SJCRH30 (cell line): Measurements from ENCODE around the gene ATP9B. TPM values are rescaled to one million over a fixed set of nuclear protein-coding genes. Genes with fewer than 3 reads are reported as not detected.

Experiments used
- DNase-seq, 2 experiments: peaks; one replicate each; pipeline ENCODE4 v3.0.0-alpha.2; 2015 to 2020
- H3K27ac ChIP-seq: fragments of 250-450 bp; sonication (Bioruptor Pico); 2 replicates; pipeline ENCODE4 v1.5.1; 2020; ENCODE audit warnings: mild to moderate bottlenecking, moderate library complexity
- H3K27me3 ChIP-seq: fragments of 250-450 bp; sonication (Bioruptor Pico); 2 replicates; pipeline ENCODE4 v1.5.1; 2020; ENCODE audit warnings: mild to moderate bottlenecking, moderate library complexity
- H3K36me3 ChIP-seq: fragments of 250-450 bp; sonication (Bioruptor Pico); 2 replicates; pipeline ENCODE4 v1.5.1; 2020; ENCODE audit warnings: mild to moderate bottlenecking, moderate library complexity
- H3K4me1 ChIP-seq: fragments of 250-450 bp; sonication (Bioruptor Pico); 2 replicates; pipeline ENCODE4 v1.5.1; 2020; ENCODE audit warnings: mild to moderate bottlenecking, moderate library complexity
- H3K4me3 ChIP-seq: fragments of 250-450 bp; sonication (Bioruptor Pico); 2 replicates; pipeline ENCODE4 v1.5.1; 2020; ENCODE audit warnings: mild to moderate bottlenecking, moderate library complexity
- H3K9me3 ChIP-seq: fragments of 250-450 bp; sonication (Bioruptor Pico); replicated peaks from 2 replicates; pipeline ENCODE4 v1.5.1; 2020; ENCODE audit warnings: mild to moderate bottlenecking, moderate library complexity
- total RNA-seq: library from RNA; depleted of rRNA; stranded (reverse); fragments of >200 nt; shearing (Covaris generic); gene quantifications from 2 replicates; pipeline ENCODE4 v1.2.3, GENCODE V29; 2014

Gene ATP9B
- total RNA-seq, 1 experiment from 2014 or later = 10.0 TPM

DNA sequence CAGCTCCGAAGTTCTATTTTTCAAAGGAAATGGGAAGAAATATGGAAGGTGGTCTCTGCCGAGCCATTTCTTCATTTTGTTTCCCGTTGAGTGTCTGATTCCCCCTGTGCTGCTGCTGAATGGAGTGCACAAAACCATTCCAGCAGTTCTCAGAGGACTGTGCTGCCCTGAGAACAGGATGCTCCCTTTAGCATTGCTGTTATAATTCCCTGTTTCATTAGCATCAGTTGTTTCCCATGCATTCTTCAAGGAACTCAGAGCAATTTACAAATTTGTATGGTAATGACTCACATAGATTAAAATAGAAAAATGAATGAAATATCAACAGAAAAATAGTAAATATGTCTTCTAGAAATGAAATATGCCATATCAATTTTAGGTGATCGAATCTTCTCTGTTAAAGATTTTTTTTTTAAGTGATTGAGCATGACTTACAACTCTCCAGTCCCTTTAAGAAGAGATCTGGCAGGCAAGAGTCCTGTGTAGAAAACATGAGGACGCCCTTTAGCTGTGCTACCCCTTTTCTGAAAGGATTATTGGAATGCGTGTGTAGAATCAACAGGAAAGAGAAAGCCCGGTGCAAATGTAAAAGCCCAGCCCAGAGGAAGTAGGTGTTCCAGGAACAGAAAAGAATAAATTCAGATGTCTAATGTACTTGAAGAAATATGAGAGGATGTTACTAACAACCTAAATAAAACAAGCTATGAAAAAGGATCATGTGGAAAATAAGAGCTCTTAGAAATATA lies 118.5 kb downstream of the ATP9B start:
- DNase-seq = no peak
- Histone ChIP-seq H3K36me3 (no peaks in the 10 kb centered on the region), H3K27ac (no peak overlapping the region), H3K4me3 (no peak overlapping the region), H3K27me3 (no peaks in the 10 kb centered on the region), H3K9me3 (no peaks in the 10 kb centered on the region), H3K4me1 (no peaks in the 10 kb centered on the region)

- no peaks in the 10 kb centered on the region for H3K9me3 ChIP-seq
- DNase-seq = no peak
- H3K27ac ChIP-seq = no peak overlapping the region
Observed at GRCh38 chr18:79191418-79191817, 122.2 kb downstream of the ATP9B start.

GRCh38 chr18:79191956-79192355 lies 122.8 kb downstream of the ATP9B start:
- H3K36me3 ChIP-seq = no peaks in the 10 kb centered on the region
- peak in 1 of 2 experiments; percentile 26 for DNase-seq
- no peak overlapping the region; the same call in 1 of the 2 replicates for H3K27ac ChIP-seq
- no peaks in the 10 kb centered on the region for H3K27me3 ChIP-seq
- H3K9me3 ChIP-seq = no peaks in the 10 kb centered on the region
- no peaks in the 10 kb centered on the region for H3K4me1 ChIP-seq
- no peak overlapping the region for H3K4me3 ChIP-seq

More at GRCh38 chr18:79191418-79191817, 122.2 kb downstream of the ATP9B start:
- no peak overlapping the region for H3K4me3 ChIP-seq
- no peaks in the 10 kb centered on the region for H3K4me1 ChIP-seq
- H3K36me3 ChIP-seq = no peaks in the 10 kb centered on the region
- H3K27me3 ChIP-seq = no peaks in the 10 kb centered on the region

DNA sequence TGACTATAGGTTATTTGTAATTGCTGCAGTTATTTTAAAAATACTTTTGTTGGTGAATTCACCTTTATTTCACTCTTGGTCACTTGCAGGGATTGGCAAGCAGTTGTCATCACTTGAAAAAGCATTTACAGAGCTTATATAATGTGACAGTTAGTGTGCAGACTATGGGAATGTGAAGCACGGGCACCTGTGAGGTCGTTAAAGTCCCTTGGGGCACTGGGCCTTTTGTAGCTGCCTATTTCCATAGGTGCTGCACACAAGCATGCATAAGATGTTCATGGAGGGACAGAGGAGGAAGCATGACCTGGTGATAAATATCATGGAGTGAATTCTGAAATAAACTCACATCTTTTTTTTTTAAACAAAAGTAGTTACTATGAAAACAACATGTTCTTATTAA lies 124.6 kb downstream of the ATP9B start:
- Histone ChIP-seq H3K9me3 (no peaks in the 10 kb centered on the region), H3K27ac (no peak overlapping the region), H3K4me1 (no peaks in the 10 kb centered on the region), H3K4me3 (no peak overlapping the region), H3K27me3 (no peaks in the 10 kb centered on the region), H3K36me3 (no peaks in the 10 kb centered on the region)
- DNase-seq = no peak

DNA sequence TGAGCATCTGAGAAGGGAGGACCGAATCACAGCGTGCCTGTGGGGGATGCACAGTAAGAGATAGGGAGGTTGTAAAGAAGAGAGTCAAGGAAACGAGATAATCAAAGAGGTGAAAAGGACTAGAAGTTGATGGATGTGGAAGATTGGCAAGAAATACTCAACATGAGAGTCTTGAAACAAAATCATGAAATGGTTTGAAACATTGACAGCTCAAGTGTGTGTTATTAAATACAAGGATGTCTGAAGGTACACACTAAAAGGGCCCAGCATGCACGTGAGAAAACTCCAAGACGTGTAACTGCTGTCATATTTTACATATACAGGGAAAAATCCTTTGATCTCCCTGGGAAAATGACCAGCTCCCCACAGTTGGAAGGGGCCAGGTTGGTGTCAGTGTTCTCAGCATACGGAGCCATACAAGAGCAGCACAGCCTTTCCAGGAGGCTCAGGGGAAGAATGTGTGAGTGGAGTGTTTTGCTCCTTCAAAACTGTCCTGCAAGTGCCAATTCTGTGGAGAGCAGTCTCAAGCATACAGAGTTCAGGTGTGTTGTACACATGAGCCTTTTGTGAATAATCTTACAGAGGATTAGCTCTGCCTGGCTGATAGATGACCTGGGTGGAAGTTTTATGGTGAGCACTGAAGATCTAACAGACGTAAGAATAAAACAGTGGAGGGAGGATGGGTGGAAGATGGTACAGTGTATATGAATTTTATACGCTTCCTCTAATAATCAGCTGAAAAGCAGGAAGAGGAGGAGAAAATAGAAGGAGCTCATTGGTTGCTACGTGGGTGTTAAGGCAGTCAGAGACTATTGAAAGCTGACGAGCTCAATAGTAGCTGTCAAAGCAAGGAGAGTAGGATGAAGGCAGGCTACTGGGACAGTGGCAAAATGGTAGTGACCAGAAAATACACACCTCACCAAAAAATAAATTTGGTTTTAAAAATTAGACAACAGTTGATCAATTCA lies 126.8 kb downstream of the ATP9B start:
- H3K9me3 ChIP-seq = no peaks in the 10 kb centered on the region
- H3K36me3 ChIP-seq = no peaks in the 10 kb centered on the region
- no peak for DNase-seq
- no peaks in the 10 kb centered on the region for H3K27me3 ChIP-seq
- H3K27ac ChIP-seq = no peak overlapping the region
- no peaks in the 10 kb centered on the region for H3K4me1 ChIP-seq
- no peak overlapping the region for H3K4me3 ChIP-seq

GRCh38 chr18:79197531-79197930 lies 128.3 kb downstream of the ATP9B start:
- H3K27ac ChIP-seq = no peak overlapping the region
- no peaks in the 10 kb centered on the region for H3K9me3 ChIP-seq
- no peaks in the 10 kb centered on the region for H3K36me3 ChIP-seq
- H3K27me3 ChIP-seq = no peaks in the 10 kb centered on the region
- H3K4me3 ChIP-seq = no peak overlapping the region
- no peaks in the 10 kb centered on the region for H3K4me1 ChIP-seq
- DNase-seq = peak in 1 of 2 experiments; percentile 19

GRCh38 chr18:79199691-79200374 lies 130.6 kb downstream of the ATP9B start:
- no peak overlapping the region for H3K27ac ChIP-seq
- no peak for DNase-seq
- H3K9me3 ChIP-seq = no peaks in the 10 kb centered on the region

GRCh38 chr18:79200546-79201268 lies 131.5 kb downstream of the ATP9B start:
- Histone ChIP-seq H3K9me3 (no peaks in the 10 kb centered on the region), H3K27ac (no peak overlapping the region), H3K27me3 (no peaks in the 10 kb centered on the region), H3K4me1 (no peaks in the 10 kb centered on the region), H3K36me3 (no peaks in the 10 kb centered on the region), H3K4me3 (no peak overlapping the region)
- peak; percentile 17 to 37 for DNase-seq

More at GRCh38 chr18:79199691-79200374, 130.6 kb downstream of the ATP9B start:
- H3K4me1 ChIP-seq = no peaks in the 10 kb centered on the region
- no peaks in the 10 kb centered on the region for H3K27me3 ChIP-seq
- no peaks in the 10 kb centered on the region for H3K36me3 ChIP-seq
- no peak overlapping the region for H3K4me3 ChIP-seq

DNA sequence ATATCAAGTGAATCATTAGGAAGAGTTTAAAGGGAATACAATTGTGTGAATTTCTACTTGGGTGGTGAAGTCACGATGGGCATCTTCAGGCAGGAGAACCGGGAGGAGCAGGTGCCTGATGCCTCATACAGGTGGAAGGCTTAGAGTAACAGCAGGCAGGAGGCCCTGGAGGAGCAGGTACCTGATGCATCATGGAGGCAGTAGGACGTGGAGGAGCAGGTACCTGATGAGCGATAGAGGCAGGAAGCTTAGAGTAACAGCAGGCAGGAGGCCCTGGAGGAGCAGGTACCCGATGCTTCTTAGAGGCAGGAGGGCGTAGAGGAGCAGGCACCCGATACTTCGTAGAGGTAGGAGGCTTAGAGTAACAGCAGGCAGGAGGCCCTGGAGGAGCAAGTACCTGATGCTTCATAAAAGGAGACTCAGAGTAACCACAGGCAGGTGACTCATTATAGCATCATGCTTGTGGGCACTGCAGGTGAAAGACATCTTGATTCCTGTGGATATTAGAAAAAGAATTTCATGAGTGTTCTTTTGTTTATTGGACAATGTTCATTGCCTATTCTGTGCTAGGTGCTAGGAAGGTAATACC lies 133.9 kb downstream of the ATP9B start:
- no peak overlapping the region for H3K4me3 ChIP-seq
- no peak overlapping the region for H3K27ac ChIP-seq
- no peaks in the 10 kb centered on the region for H3K4me1 ChIP-seq
- H3K9me3 ChIP-seq = no peaks in the 10 kb centered on the region
- no peaks in the 10 kb centered on the region for H3K27me3 ChIP-seq
- no peaks in the 10 kb centered on the region for H3K36me3 ChIP-seq
- DNase-seq = no peak

GRCh38 chr18:79204889-79205807 lies 136.0 kb downstream of the ATP9B start:
- Histone ChIP-seq H3K9me3 (no peaks in the 10 kb centered on the region), H3K4me1 (no peaks in the 10 kb centered on the region), H3K4me3 (no peak overlapping the region), H3K27me3 (no peaks in the 10 kb centered on the region), H3K27ac (no peak overlapping the region), H3K36me3 (no peaks in the 10 kb centered on the region)
- DNase-seq = no peak

- no peaks in the 10 kb centered on the region for H3K9me3 ChIP-seq
- H3K27me3 ChIP-seq = no peaks in the 10 kb centered on the region
- H3K27ac ChIP-seq = no peak overlapping the region
- no peaks in the 10 kb centered on the region for H3K4me1 ChIP-seq
- H3K4me3 ChIP-seq = no peak overlapping the region
- no peaks in the 10 kb centered on the region for H3K36me3 ChIP-seq
- no peak for DNase-seq
Observed at GRCh38 chr18:79206444-79206843, 137.2 kb downstream of the ATP9B start.

DNA sequence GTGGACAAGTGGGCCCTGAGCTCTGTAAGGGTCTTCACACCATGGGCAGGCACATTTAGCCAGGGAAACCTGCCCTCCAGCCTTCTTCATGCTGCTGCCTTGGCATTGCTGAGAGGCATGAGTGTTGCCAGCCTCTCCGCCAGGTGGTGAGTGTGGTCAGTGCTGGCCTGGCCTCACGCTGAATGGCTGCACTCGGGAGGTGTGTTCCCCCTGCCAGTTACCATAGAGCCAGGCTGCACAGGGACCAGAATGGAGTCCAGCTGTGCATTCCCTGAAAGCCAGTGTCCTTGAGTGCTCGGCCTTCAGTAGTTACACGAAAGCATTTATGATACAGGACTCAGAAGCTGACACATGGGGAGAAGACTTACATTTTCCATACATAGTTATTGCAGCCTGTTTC lies 139.7 kb downstream of the ATP9B start:
- Histone ChIP-seq H3K4me1 (no peaks in the 10 kb centered on the region), H3K36me3 (no peaks in the 10 kb centered on the region), H3K27me3 (no peaks in the 10 kb centered on the region), H3K4me3 (no peak overlapping the region), H3K27ac (no peak overlapping the region), H3K9me3 (no peaks in the 10 kb centered on the region)
- DNase-seq = no peak
